Measurements from ENCODE around the gene ADAMTSL1.
A peak's percentile ranks its signal among the peaks of the same experiment; 100 is the strongest.

Gene ADAMTSL1

DNA sequence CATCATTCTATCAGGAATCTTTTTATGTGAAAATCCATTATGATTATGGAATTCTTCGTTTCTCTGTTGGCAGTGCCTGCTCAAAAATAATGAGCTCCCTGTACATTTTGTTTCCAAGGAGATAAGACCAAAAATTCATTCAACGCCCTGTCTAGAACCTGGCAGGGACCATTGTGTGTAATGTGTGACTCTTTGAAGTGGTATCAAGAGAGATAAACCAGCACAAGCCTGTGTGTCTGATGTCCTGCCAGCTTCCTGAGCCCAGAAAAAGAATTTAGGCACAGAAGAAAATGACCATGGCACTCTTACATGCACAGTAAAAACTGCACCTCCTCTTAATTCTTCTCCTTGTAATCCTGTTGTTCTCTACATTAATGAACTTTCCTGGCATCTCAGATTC, 381.7 kb downstream of the ADAMTSL1 start:
- TF ChIP-seq, protein P1, sequence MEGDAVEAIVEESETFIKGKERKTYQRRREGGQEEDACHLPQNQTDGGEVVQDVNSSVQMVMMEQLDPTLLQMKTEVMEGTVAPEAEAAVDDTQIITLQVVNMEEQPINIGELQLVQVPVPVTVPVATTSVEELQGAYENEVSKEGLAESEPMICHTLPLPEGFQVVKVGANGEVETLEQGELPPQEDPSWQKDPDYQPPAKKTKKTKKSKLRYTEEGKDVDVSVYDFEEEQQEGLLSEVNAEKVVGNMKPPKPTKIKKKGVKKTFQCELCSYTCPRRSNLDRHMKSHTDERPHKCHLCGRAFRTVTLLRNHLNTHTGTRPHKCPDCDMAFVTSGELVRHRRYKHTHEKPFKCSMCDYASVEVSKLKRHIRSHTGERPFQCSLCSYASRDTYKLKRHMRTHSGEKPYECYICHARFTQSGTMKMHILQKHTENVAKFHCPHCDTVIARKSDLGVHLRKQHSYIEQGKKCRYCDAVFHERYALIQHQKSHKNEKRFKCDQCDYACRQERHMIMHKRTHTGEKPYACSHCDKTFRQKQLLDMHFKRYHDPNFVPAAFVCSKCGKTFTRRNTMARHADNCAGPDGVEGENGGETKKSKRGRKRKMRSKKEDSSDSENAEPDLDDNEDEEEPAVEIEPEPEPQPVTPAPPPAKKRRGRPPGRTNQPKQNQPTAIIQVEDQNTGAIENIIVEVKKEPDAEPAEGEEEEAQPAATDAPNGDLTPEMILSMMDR (IDR thresholded peaks at IDR 0.05): no peak
- H3K4me3 Mint-ChIP-seq: no peak overlapping the region
- H3K4me1 Mint-ChIP-seq: peaks cover 16% of the 10 kb centered on the region
- H3K36me3 Mint-ChIP-seq (ENCODE audit: low read depth): no peaks in the 10 kb centered on the region
- H3K27me3 Mint-ChIP-seq (ENCODE audit: low read depth, poor library complexity): peaks cover 4% of the 10 kb centered on the region
- DNase-seq: no peak
- peaks cover 4% of the 10 kb centered on the region for H3K9me3 Mint-ChIP-seq
- no peak overlapping the region for H3K27ac Mint-ChIP-seq

DNA sequence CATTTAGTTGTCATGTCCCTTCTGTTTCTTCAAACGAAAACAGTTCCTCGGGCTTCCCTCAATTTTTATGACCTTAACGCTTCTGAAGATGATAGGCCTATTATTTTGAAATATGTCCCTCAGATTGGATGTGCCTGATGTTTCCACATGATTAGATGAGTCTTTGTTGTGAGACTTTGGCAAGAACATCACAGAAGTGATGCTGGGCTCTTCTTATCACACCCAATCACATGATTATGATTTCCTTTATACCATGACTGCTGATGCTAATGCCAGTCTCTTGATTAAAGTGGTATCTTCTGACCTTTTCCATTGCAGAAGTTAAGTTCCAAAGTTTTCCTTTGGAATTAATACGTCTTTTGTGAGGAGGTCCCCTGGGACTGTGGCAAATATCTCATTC, 383.4 kb downstream of the ADAMTSL1 start:
- DNase-seq: no peak
- Mint-ChIP-seq H3K4me3 (no peak overlapping the region), H3K4me1 (peaks cover 28% of the 10 kb centered on the region), H3K9me3 (peaks cover 4% of the 10 kb centered on the region), H3K27me3 (ENCODE audit: low read depth, poor library complexity) (peaks cover 4% of the 10 kb centered on the region), H3K27ac (no peak overlapping the region), H3K36me3 (ENCODE audit: low read depth) (no peaks in the 10 kb centered on the region)
- TF ChIP-seq, protein P1 (IDR thresholded peaks at IDR 0.05): no peak

- H3K4me1 Mint-ChIP-seq: peaks cover 30% of the 10 kb centered on the region
- no peak for DNase-seq
- TF ChIP-seq, protein P1 (IDR thresholded peaks at IDR 0.05): no peak
- no peaks in the 10 kb centered on the region for H3K36me3 Mint-ChIP-seq (ENCODE audit: low read depth)
- no peak overlapping the region for H3K27ac Mint-ChIP-seq
- peaks cover 4% of the 10 kb centered on the region for H3K27me3 Mint-ChIP-seq (ENCODE audit: low read depth, poor library complexity)
- H3K9me3 Mint-ChIP-seq: peaks cover 4% of the 10 kb centered on the region
- no peak overlapping the region for H3K4me3 Mint-ChIP-seq
Observed at GRCh38 chr9:18857769-18858168, 383.8 kb downstream of the ADAMTSL1 start.

DNA sequence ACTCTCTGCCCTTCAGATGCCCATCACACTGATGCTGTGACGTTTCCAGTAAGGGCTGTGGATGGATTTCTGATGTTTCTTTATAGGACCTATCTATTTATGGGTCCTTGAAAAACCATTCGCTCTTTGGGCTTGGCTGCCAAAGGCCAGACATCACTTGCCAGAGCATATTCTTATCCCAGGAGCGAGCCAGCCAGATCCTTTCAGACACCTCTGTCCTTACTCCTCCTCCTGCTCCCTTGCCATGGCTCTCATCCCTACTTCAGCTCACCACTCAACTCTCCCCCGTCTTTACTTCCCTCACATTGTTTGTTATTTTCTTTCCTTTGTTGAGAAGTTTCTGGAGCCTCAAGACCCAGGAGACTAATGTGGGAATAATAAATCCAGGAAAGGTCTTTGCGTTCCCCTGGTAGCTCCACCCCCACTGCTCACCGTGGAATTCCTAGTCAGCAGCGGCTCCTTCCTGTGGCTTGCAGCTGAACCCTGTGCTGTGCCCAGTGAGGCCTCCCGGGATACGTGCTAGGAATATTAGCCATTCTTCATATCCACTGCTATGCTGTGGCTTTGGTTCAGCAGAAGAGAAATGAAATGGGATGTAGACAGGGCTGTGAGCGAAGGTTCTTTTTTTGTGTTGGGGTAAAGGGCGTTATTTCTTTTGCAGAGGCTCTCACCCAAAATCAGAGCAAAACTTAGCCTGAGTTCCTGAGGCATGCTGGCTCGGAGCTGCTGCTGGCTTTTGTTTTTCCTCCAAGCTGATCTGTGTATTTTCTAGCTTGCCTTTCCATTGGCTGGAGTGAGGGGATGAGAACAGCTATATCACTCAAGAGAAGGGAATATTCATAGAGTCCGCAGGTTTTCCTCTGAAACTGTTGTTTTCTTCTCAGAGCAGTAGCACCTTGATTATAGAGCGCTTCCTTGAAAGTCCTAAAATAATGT, 387.9 kb downstream of the ADAMTSL1 start:
- H3K9me3 Mint-ChIP-seq: peaks cover 4% of the 10 kb centered on the region
- H3K4me1 Mint-ChIP-seq: peaks cover 38% of the 10 kb centered on the region
- TF ChIP-seq, protein P1 (IDR thresholded peaks at IDR 0.05): no peak
- DNase-seq: peak; percentile 47
- H3K27me3 Mint-ChIP-seq (ENCODE audit: low read depth, poor library complexity): no peaks in the 10 kb centered on the region
- peak overlapping the region; percentile 23 for H3K4me3 Mint-ChIP-seq
- H3K27ac Mint-ChIP-seq: peak overlapping the region; percentile 72
- no peaks in the 10 kb centered on the region for H3K36me3 Mint-ChIP-seq (ENCODE audit: low read depth)

DNA sequence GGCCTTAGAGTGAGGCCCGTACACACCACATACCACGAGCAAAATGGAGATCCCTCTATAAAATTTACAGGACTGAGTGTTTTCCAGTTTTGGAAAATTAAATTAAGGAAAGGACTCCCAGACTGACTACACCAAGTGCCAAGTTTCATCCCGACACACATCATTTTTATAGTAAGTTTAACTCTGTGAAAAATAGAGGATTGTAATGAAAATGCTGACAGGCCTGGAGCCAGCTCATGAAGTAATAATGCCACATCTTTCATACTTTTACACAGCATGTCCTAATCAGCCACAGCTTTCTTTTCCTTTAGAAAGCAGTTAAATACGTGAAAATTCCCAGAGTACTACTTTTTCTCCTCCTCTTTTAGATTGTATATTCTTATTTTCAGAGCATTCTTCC, 389.8 kb downstream of the ADAMTSL1 start:
- no peak overlapping the region for H3K27ac Mint-ChIP-seq
- TF ChIP-seq, protein P1 (IDR thresholded peaks at IDR 0.05): no peak
- H3K9me3 Mint-ChIP-seq: peaks cover 8% of the 10 kb centered on the region
- peaks cover 40% of the 10 kb centered on the region for H3K4me1 Mint-ChIP-seq
- peaks cover 2% of the 10 kb centered on the region for H3K27me3 Mint-ChIP-seq (ENCODE audit: low read depth, poor library complexity)
- no peak overlapping the region for H3K4me3 Mint-ChIP-seq
- DNase-seq: no peak
- H3K36me3 Mint-ChIP-seq (ENCODE audit: low read depth): peaks cover 7% of the 10 kb centered on the region

DNA sequence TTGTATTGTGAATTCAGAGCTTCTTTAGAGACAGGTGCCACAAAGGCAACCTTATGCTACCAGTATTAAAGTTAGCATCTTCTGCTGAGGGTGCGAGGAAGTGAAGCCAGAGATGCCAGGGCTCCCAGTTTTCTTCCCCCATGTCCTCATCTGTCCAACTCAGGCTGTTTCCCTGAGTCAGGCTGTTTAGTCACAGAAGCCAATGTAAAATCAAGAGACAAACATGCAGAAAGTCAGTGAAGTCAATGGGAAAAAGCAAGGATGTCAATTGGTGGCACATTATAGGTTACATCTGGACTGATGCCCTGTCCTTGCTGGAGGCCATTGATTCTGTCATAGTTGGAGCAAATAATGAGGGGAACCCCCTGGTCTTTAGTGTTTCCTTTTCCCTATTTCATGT, 390.6 kb downstream of the ADAMTSL1 start:
- Mint-ChIP-seq H3K36me3 (ENCODE audit: low read depth) (peaks cover 14% of the 10 kb centered on the region), H3K27me3 (ENCODE audit: low read depth, poor library complexity) (peaks cover 3% of the 10 kb centered on the region), H3K9me3 (peaks cover 15% of the 10 kb centered on the region), H3K4me3 (no peak overlapping the region), H3K4me1 (peaks cover 40% of the 10 kb centered on the region), H3K27ac (no peak overlapping the region)
- DNase-seq: no peak
- TF ChIP-seq, protein P1 (IDR thresholded peaks at IDR 0.05): no peak
